ENCODE measurements around the gene H6PD.

Gene H6PD

DNA sequence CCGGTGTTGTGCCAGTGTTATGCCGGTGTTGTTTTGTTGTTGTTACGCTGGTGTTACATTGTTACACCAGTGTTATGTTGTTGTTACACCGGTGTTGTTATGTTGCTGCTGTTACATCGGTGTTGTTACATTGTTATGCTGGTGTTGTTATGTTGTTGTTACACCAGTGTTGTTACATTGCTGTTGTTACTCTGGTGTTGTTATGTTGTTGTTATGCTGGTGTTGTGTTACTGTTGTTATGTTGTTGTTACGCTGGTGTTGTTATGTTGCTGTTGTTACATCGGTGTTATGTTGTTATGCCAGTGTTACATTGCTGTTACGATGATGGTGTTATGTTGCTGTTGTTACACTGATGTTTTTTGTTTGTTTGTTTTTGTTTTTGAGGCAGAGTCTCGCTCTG is 24.1 kb downstream of the H6PD start:
- no peaks in the 10 kb centered on the region for H3K27me3 ChIP-seq (ENCODE audit: control insufficient read depth in 1 of 2, insufficient read depth in 1 of 2, low read length in 2 of 2)
- no peak overlapping the region for H3K27ac ChIP-seq (ENCODE audit: low read length, poor library complexity, severe bottlenecking)
- no peak overlapping the region for H3K4me3 ChIP-seq (ENCODE audit: insufficient read depth in 1 of 2, low read depth in 1 of 2, low read length in 2 of 2)
- no peak overlapping the region for H2BK12ac ChIP-seq (ENCODE audit: low read length in 2 of 2)
- H4K91ac ChIP-seq (ENCODE audit: low read length), result peak overlapping the region; percentile 41
- DNase-seq, result no peak
- peak overlapping the region in 1 of 2 experiments; percentile 13 for H3K4ac ChIP-seq (ENCODE audit: low read depth in 1 of 2, low read length in 2 of 2)
- H2BK120ac ChIP-seq (ENCODE audit: low read depth, low read length), result no peak overlapping the region
- H3K14ac ChIP-seq (ENCODE audit: low read length in 2 of 2), result no peak overlapping the region
- peaks cover 7% of the 10 kb centered on the region for H3K4me1 ChIP-seq (ENCODE audit: control insufficient read depth, insufficient read depth, low read depth, low read length)
- no peak overlapping the region for H2AFZ ChIP-seq (ENCODE audit: low read depth, low read length)
- no peak overlapping the region for H4K8ac ChIP-seq (ENCODE audit: low read length)
- no peak overlapping the region for H3K18ac ChIP-seq (ENCODE audit: low read depth in 1 of 2, low read length in 2 of 2)
- H2BK5ac ChIP-seq (ENCODE audit: low read depth, low read length, poor library complexity, severe bottlenecking), result no peak overlapping the region
- peaks cover 27 to 45% of the 10 kb centered on the region in 2 experiments for H3K36me3 ChIP-seq (ENCODE audit: control insufficient read depth in 1 of 2, insufficient read depth in 2 of 2, low read depth in 1 of 2, low read length in 2 of 2)
- H2BK15ac ChIP-seq (ENCODE audit: low read depth, poor library complexity, severe bottlenecking), result no peak overlapping the region
- H3K23ac ChIP-seq (ENCODE audit: low read length in 2 of 2), result no peak overlapping the region
- no peaks in the 10 kb centered on the region for H3K9me3 ChIP-seq (ENCODE audit: control insufficient read depth, low read length)
- WGBS, result 99% methylated on average over 9 of the region's 9 CpGs
- no peak overlapping the region for H3K9ac ChIP-seq (ENCODE audit: low read length)
- H3K79me1 ChIP-seq (replicated peaks; ENCODE audit: low read length, poor library complexity, severe bottlenecking), result peaks cover 21% of the 10 kb centered on the region
- no peak overlapping the region for H3K4me2 ChIP-seq (ENCODE audit: low read length, poor library complexity, severe bottlenecking)
- no peak overlapping the region for H2AK5ac ChIP-seq (ENCODE audit: low read length, severe bottlenecking)

DNA sequence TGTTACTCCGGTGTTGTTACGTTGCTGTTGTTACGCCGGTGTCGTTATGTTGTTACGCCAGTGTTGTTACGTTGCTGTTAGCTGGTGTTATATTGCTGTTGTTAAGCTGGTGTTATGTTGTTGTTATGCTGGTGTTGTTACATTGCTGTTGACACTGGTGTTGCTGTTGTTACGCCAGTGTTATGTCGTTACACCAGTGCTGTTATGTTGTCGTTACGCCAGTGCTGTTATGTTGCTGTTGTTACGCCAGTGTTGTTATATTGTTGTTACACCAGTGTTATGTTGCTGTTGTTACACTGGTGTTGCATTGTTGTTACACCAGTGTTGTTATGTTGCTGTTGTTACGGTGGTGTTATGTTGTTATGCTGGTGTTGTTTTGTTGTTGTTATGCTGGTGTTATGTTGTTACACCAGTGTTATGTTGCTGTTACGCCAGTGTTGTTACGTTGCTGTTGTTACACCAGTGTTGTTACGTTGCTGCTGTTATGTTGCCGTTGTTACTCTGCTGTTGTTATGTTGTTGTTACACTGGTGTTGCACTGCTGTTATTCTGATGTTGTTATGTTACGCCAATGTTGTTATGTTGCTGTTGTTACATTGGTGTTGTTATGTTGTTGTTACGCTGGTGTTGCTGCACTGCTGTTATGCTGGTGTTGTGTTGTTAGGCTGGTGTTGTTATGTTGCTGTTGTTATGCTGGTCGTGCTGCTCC is 25.6 kb downstream of the H6PD start:
- Histone ChIP-seq H3K4me3 (ENCODE audit: insufficient read depth in 1 of 2, low read depth in 1 of 2, low read length in 2 of 2) (no peak overlapping the region), H2BK15ac (ENCODE audit: low read depth, poor library complexity, severe bottlenecking) (no peak overlapping the region), H3K14ac (ENCODE audit: low read length in 2 of 2) (peak overlapping the region in 1 of 2 experiments; percentile 44), H3K23ac (ENCODE audit: low read length in 2 of 2) (no peak overlapping the region), H4K91ac (ENCODE audit: low read length) (no peak overlapping the region), H3K27me3 (ENCODE audit: control insufficient read depth in 1 of 2, insufficient read depth in 1 of 2, low read length in 2 of 2) (no peaks in the 10 kb centered on the region), H2BK5ac (ENCODE audit: low read depth, low read length, poor library complexity, severe bottlenecking) (no peak overlapping the region), H3K27ac (ENCODE audit: low read length, poor library complexity, severe bottlenecking) (no peak overlapping the region), H3K4me2 (ENCODE audit: low read length, poor library complexity, severe bottlenecking) (no peak overlapping the region), H2BK120ac (ENCODE audit: low read depth, low read length) (no peak overlapping the region), H2AK5ac (ENCODE audit: low read length, severe bottlenecking) (no peak overlapping the region), H3K4ac (ENCODE audit: low read depth in 1 of 2, low read length in 2 of 2) (no peak overlapping the region), H3K36me3 (ENCODE audit: control insufficient read depth in 1 of 2, insufficient read depth in 2 of 2, low read depth in 1 of 2, low read length in 2 of 2) (peaks cover 43 to 53% of the 10 kb centered on the region in 2 experiments), H3K79me1 (replicated peaks; ENCODE audit: low read length, poor library complexity, severe bottlenecking) (peaks cover 18% of the 10 kb centered on the region), H3K18ac (ENCODE audit: low read depth in 1 of 2, low read length in 2 of 2) (peak overlapping the region in 1 of 2 experiments; percentile 16), H4K8ac (ENCODE audit: low read length) (no peak overlapping the region), H3K4me1 (ENCODE audit: control insufficient read depth, insufficient read depth, low read depth, low read length) (peaks cover 3% of the 10 kb centered on the region), H3K9ac (ENCODE audit: low read length) (peak overlapping the region; percentile 36), H2AFZ (ENCODE audit: low read depth, low read length) (no peak overlapping the region), H2BK12ac (ENCODE audit: low read length in 2 of 2) (no peak overlapping the region), H3K9me3 (ENCODE audit: control insufficient read depth, low read length) (no peaks in the 10 kb centered on the region)
- peak; percentile 62 for DNase-seq
- WGBS, result 95% methylated on average over 20 of the region's 20 CpGs

DNA sequence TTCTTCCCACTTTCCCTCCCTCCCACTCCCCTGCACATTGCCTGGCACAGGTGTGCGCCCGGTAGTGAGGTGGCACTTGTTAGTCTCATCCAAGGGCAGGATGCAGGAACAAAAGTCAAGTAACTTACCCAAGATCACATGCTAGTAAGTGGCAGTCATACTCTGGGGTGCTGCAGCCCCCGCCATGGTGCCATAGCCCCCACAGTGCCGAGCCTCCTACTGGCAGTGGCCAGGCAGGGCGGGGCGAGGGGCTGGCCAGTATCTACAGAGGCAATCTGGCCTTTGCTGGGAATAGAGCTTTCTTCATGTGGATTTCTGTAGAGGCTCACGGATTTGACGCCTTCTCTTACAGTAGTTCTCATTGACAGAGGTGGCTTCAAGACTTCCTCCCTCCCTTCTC is 26.9 kb downstream of the H6PD start:
- H4K8ac ChIP-seq (ENCODE audit: low read length), result no peak overlapping the region
- H3K36me3 ChIP-seq (ENCODE audit: control insufficient read depth in 1 of 2, insufficient read depth in 2 of 2, low read depth in 1 of 2, low read length in 2 of 2), result peaks cover 41 to 55% of the 10 kb centered on the region in 2 experiments
- H3K9me3 ChIP-seq (ENCODE audit: control insufficient read depth, low read length), result no peaks in the 10 kb centered on the region
- H3K4me2 ChIP-seq (ENCODE audit: low read length, poor library complexity, severe bottlenecking), result no peak overlapping the region
- no peak overlapping the region for H2BK120ac ChIP-seq (ENCODE audit: low read depth, low read length)
- H3K79me1 ChIP-seq (replicated peaks; ENCODE audit: low read length, poor library complexity, severe bottlenecking), result peaks cover 12% of the 10 kb centered on the region
- no peak overlapping the region for H3K23ac ChIP-seq (ENCODE audit: low read length in 2 of 2)
- H2AK5ac ChIP-seq (ENCODE audit: low read length, severe bottlenecking), result no peak overlapping the region
- H3K18ac ChIP-seq (ENCODE audit: low read depth in 1 of 2, low read length in 2 of 2), result no peak overlapping the region
- H2BK12ac ChIP-seq (ENCODE audit: low read length in 2 of 2), result no peak overlapping the region
- no peak overlapping the region for H2AFZ ChIP-seq (ENCODE audit: low read depth, low read length)
- no peak overlapping the region for H2BK15ac ChIP-seq (ENCODE audit: low read depth, poor library complexity, severe bottlenecking)
- WGBS, result 96% methylated on average over 8 of the region's 8 CpGs
- H2BK5ac ChIP-seq (ENCODE audit: low read depth, low read length, poor library complexity, severe bottlenecking), result no peak overlapping the region
- H4K91ac ChIP-seq (ENCODE audit: low read length), result no peak overlapping the region
- no peak overlapping the region for H3K4me3 ChIP-seq (ENCODE audit: insufficient read depth in 1 of 2, low read depth in 1 of 2, low read length in 2 of 2)
- H3K9ac ChIP-seq (ENCODE audit: low read length), result no peak overlapping the region
- no peak overlapping the region for H3K4ac ChIP-seq (ENCODE audit: low read depth in 1 of 2, low read length in 2 of 2)
- no peak overlapping the region for H3K27ac ChIP-seq (ENCODE audit: low read length, poor library complexity, severe bottlenecking)
- no peaks in the 10 kb centered on the region for H3K4me1 ChIP-seq (ENCODE audit: control insufficient read depth, insufficient read depth, low read depth, low read length)
- H3K14ac ChIP-seq (ENCODE audit: low read length in 2 of 2), result no peak overlapping the region
- no peak for DNase-seq
- no peaks in the 10 kb centered on the region for H3K27me3 ChIP-seq (ENCODE audit: control insufficient read depth in 1 of 2, insufficient read depth in 1 of 2, low read length in 2 of 2)

DNA sequence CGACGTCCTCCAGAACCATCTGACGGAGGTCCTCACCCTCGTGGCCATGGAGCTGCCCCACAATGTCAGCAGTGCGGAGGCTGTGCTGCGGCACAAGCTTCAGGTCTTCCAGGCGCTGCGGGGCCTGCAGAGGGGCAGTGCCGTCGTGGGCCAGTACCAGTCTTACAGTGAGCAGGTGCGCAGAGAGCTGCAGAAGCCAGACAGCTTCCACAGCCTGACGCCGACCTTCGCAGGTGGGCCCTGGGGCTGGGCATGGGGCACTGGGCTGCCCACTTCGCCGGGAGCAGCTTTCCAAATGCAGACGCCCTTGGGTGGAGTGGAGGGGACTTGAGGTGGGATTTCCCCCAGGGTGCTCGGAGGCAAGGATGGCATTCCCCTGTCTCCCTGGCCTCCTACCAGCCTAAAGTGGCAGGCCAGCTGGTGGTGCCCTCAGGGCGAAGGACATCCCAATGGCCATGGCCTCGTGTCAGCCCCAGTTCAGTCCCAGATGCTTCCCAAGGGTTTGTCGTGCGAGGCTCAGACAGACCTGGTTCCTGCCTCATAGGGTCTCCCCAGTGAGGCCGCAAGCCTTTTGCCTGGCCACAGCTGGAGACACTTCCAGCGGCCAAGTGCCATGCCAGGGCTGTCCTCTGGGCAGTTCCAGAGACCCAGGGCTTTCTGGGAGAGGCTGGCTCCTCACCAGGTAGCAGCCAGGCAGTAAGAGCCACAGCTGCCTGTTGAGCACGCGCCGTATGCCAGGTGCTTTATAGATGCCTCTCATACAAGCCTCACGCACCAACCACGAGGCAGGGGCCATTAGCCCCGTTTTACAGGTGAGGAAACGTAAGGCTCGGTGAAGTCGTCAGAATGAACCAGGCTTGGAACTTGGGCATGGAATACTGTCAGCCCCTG is 27.8 kb downstream of the H6PD start:
- no peak overlapping the region for H4K8ac ChIP-seq (ENCODE audit: low read length)
- no peak overlapping the region for H2AFZ ChIP-seq (ENCODE audit: low read depth, low read length)
- H3K36me3 ChIP-seq (ENCODE audit: control insufficient read depth in 1 of 2, insufficient read depth in 2 of 2, low read depth in 1 of 2, low read length in 2 of 2), result peaks cover 41 to 53% of the 10 kb centered on the region in 2 experiments
- no peak for DNase-seq
- no peak overlapping the region for H3K18ac ChIP-seq (ENCODE audit: low read depth in 1 of 2, low read length in 2 of 2)
- no peaks in the 10 kb centered on the region for H3K27me3 ChIP-seq (ENCODE audit: control insufficient read depth in 1 of 2, insufficient read depth in 1 of 2, low read length in 2 of 2)
- H3K79me1 ChIP-seq (replicated peaks; ENCODE audit: low read length, poor library complexity, severe bottlenecking), result peaks cover 12% of the 10 kb centered on the region
- H3K4me2 ChIP-seq (ENCODE audit: low read length, poor library complexity, severe bottlenecking), result no peak overlapping the region
- no peak overlapping the region for H2BK120ac ChIP-seq (ENCODE audit: low read depth, low read length)
- no peaks in the 10 kb centered on the region for H3K9me3 ChIP-seq (ENCODE audit: control insufficient read depth, low read length)
- H3K23ac ChIP-seq (ENCODE audit: low read length in 2 of 2), result no peak overlapping the region
- H3K4me1 ChIP-seq (ENCODE audit: control insufficient read depth, insufficient read depth, low read depth, low read length), result no peaks in the 10 kb centered on the region
- no peak overlapping the region for H3K9ac ChIP-seq (ENCODE audit: low read length)
- 98% methylated on average over 33 of the region's 33 CpGs for WGBS
- no peak overlapping the region for H3K4ac ChIP-seq (ENCODE audit: low read depth in 1 of 2, low read length in 2 of 2)
- H2BK5ac ChIP-seq (ENCODE audit: low read depth, low read length, poor library complexity, severe bottlenecking), result no peak overlapping the region
- no peak overlapping the region for H3K27ac ChIP-seq (ENCODE audit: low read length, poor library complexity, severe bottlenecking)
- H2AK5ac ChIP-seq (ENCODE audit: low read length, severe bottlenecking), result no peak overlapping the region
- no peak overlapping the region for H4K91ac ChIP-seq (ENCODE audit: low read length)
- no peak overlapping the region for H2BK15ac ChIP-seq (ENCODE audit: low read depth, poor library complexity, severe bottlenecking)
- H2BK12ac ChIP-seq (ENCODE audit: low read length in 2 of 2), result no peak overlapping the region
- no peak overlapping the region for H3K14ac ChIP-seq (ENCODE audit: low read length in 2 of 2)
- no peak overlapping the region for H3K4me3 ChIP-seq (ENCODE audit: insufficient read depth in 1 of 2, low read depth in 1 of 2, low read length in 2 of 2)
